Sciatic nerve (tissue), 2 donors: Measurements from ENCODE around the gene CNTN1. TPM values are rescaled to one million over a fixed set of nuclear protein-coding genes. Genes with fewer than 3 reads are reported as not detected.

Experiments
- ATAC-seq: fragments of 200-7000 bp; cut with Tn5 transposase; one replicate; pipeline ENCODE4 v1.9.1; 2020; ENCODE audit warnings: mild to moderate bottlenecking, moderate library complexity
- DNase-seq: peaks from one replicate; pipeline ENCODE4 v3.0.0-alpha.2; 2020; ENCODE audit warnings: low spot score
- intact Hi-C: fragments of 100-400 bp; cut with DNase I; formaldehyde crosslinking; loops from one replicate; pipeline ENCODE4 v1.14.2; 2022
- total RNA-seq: library from RNA; stranded (reverse); fragmentation: NEBNext Ultra II Directional; extraction: Animal tissue kit (Norgen Biotek cat#: 25700); gene quantifications from one replicate; pipeline ENCODE4 v1.2.1, GENCODE V29; 2021
- donor health status: DM: no; HTN: no; CAD: no.
- donor health status: DM: no; HTN: no; CAD: no.

The CNTN1 gene
- total RNA-seq, 1 donor from 2014 or later, result 83.8 TPM

DNA sequence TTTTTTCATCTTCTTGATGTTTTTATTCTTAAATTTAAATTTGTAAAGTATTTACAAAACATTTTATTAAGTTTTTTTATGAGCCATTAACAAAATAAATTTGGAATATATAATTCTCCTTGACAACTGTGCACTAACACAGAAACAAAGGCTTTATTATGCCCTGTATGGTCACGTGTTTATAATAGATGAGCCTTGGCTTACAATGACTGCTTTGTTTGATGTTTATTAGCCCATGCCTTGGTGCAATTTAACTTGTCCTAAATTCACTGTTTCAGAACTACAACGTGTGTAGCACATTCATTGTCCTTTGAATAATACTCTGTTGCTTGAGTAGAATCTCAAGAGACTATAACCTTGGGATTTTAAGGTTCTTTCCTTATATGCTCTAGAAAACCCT, 59.8 kb downstream of the CNTN1 start:
- DNase-seq, result no peak
- peak; percentile 97 for ATAC-seq
- intact Hi-C loops, result no loop called here

GRCh38 chr12:40760821-40761220, 68.6 kb downstream of the CNTN1 start:
- no peak for ATAC-seq
- intact Hi-C loops, result no loop called here
- DNase-seq, result no peak

- ATAC-seq (no peak), DNase-seq (no peak)
- intact Hi-C loops, result no loop called here
Measured at GRCh38 chr12:40762072-40762471, 69.8 kb downstream of the CNTN1 start.

DNA sequence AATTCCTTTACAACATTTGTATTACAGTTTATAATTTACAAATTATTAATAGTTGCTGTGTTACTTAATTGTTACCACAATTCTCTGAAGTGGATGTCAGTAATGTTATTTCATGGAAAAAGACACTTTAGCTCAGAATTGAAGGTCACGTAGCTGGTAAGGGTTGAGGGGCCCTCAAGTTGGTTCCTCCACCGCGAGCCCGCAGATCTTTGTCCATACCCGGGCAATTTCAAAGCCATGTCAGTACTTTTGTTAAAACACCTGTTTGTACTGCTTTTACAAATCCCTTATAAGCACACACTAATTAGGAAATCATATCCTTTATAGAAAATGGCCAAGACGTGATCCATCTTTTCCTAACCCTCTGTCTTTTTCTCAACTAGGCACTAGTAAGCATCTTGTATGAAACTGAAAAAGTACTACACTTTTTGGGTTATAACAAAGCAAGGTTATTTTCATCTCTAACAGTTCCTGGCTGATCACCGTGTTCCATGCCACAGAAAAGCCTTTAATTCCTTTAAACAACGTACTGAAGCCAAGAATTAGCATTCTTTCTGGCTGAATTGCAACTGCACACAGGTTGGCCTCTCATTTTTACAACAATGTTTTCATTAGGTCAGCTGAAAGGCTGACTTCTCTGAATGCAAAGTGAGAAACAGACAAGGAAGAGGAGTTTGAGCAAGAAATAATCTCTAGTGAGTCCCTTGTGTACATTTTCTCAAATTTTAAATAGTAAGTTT, 76.1 kb downstream of the CNTN1 start:
- DNase-seq (no peak), ATAC-seq (peak; percentile 34)
- intact Hi-C loops, result no loop called here

GRCh38 chr12:40769846-40770245, 77.6 kb downstream of the CNTN1 start:
- intact Hi-C loops, result no loop called here
- ATAC-seq, result no peak
- no peak for DNase-seq

- no peak for ATAC-seq
- no peak for DNase-seq
- intact Hi-C loops, result no loop called here
Measured at GRCh38 chr12:40770781-40771180, 78.5 kb downstream of the CNTN1 start.

- no peak for DNase-seq
- intact Hi-C loops, result no loop called here
- ATAC-seq, result no peak
Measured at GRCh38 chr12:40775661-40776060, 83.4 kb downstream of the CNTN1 start.

DNA sequence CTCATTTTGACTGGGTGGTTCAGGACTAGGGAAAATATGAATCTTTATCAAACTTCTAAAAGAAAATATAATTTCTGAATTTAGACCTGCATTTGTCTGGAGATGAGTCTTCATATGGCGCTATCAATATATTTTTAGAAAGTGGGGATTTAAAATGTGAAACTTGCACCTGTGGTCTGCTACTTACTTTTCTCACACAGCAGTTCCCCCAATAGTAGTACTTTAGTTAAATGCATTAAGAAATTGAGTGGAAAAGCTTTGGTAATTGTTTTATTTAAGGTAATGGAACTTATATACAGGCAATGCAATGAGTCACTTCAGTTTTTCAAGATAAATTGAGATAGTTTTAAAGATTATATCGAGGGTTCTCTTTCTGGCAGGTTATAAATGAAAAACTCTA, 91.9 kb downstream of the CNTN1 start:
- ATAC-seq (no peak), DNase-seq (no peak)
- intact Hi-C loops, result no loop called here

DNA sequence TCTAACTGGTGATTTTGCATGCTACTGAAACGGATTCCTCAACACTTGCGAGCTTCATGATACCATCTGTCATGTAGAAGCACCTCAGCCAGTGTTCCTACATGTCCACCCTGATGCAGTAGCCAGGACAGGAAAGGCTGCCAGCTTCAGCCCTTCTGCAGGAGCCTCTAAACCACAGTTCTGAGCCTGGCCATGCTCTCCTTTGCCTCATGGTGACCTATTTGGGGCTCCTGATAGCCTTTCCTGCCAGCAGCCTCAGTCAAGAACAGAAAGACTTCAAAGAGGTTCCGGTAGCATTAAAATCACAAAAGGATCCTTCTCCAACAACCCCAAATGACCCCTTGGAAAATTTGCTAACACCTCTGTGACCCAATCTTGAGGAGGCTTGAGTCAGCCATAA, 96.0 kb downstream of the CNTN1 start:
- intact Hi-C loops, result no loop called here
- ATAC-seq (peak; percentile 10), DNase-seq (no peak)

DNA sequence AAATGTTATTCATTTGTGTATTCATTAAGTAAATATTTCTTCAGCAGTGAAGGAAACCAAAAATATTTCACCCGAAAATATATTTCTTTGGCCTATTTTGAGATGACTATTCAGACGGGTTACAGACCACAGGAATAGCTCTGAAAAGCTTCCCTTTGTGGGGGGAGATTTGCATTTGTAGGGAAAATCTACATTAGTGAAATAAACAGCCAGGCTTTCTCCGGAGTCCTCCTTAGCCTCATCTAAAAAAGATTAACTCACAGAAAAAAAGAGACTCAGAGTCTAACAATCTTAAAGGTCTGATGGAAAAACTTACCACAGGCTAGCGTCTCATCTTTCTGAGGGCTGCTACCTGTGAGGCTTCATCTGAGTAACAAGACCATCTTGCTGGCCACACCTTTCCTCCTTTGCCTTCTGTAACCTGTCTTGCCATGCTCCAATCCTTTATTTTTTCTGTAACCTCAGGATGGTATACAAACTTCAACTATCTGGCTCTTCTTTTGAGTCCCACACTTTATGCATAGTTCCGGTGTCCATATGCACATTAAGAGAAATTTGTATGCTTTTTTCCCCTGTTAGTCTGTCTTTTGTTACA, 100.7 kb downstream of the CNTN1 start:
- no peak for DNase-seq
- intact Hi-C loops, result no loop called here
- ATAC-seq, result no peak

DNA sequence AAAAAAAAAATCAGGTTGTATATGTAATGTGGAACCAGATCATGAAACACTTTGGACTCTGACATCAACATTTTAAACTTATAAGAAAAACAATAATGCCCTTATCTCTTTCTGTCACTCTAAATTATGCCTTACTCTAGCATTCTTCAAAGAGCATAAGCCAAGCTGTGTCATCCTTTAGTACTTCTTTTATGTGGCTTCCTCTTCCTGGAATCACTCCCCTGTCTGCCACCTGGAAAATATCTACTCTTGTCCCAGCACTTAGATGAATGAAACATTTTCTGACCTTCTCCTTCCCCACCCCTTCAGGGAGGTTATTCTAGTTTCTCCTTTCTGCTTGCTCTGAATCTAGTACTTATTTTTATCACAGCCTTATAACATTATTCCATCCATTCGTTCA, 101.2 kb downstream of the CNTN1 start:
- intact Hi-C loops, result no loop called here
- ATAC-seq, result peak; percentile 25
- no peak for DNase-seq

GRCh38 chr12:40794087-40794486, 101.8 kb downstream of the CNTN1 start:
- DNase-seq (no peak), ATAC-seq (peak; percentile 74)
- intact Hi-C loops, result no loop called here

DNA sequence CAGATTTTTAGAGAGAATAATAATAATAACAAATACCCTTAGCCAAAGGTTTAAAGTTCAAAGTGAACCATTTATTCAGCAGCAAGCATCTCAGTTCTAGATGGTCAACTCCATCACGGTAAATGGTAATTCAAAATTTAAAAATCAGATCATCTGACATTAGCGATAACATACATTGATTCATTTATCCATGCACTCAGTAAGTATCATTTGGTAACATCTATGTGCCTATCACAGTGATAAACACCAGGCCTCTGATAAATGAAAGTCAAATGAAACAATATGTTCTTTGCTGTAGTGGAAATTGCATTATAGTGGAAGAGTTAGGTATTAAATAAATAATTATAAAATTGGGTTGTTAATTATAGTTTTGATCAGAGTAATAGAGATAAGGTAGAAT, 108.8 kb downstream of the CNTN1 start:
- no peak for ATAC-seq
- intact Hi-C loops, result no loop called here

DNA sequence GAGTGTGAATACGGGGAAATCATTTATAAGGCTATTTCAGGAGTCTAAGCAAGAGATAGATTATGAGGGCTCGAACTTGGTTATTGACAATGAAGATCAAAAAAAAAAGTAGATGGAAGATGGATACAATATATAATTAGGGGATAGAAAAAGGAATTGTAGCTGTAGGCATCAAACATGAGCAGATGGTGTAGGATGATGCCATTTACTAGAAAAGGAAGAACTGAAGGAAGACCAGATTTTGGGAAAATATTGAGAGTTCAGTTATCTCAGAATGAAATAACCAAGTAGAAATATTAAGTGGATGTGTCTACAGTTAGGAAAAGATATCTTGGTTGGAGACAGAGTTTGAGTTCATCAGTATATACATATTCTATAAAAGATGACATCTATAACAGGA, 109.6 kb downstream of the CNTN1 start:
- ATAC-seq, result no peak
- intact Hi-C loops, result no loop called here
- no peak for DNase-seq

More for the DNA sequence above, 108.8 kb downstream of the CNTN1 start:
- no peak for DNase-seq

GRCh38 chr12:40802656-40803055, 110.4 kb downstream of the CNTN1 start:
- intact Hi-C loops, result no loop called here
- DNase-seq (no peak), ATAC-seq (no peak)

DNA sequence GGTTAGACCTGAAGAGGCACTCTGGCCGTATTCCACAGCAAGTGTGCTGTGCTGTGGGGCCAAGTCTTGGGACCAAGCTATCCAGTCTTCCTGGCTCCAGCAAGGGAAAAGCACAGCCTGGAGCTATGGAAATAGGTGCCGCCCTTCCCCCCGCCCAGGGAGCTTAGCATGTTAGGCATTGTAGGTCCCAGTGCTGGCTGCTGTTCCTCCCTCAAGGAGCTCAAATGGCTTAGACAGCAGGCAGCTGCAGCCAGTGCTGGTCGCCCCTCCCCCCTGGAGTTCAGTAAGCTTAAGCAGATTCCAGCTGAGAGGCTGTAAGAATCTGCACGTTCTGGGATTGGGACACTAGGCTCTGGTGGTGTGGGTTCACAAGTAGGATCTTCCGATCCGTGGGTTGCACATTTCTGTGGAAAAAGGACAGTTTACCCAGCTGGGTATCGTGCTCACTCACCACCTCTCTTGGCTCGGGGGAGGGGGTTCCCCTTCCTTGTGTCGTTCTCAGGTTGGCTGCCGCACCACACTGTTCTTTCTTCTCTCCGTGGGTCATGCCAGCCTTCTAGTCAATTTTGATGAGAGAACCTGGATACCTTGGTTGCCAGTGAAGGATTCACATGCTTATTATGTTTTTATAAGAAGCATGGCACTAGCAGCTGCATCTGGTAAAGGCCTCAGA, 127.3 kb downstream of the CNTN1 start:
- peak; percentile 58 for DNase-seq
- peak; percentile 64 for ATAC-seq
- intact Hi-C loops, result no loop called here

GRCh38 chr12:40820794-40821484, 128.7 kb downstream of the CNTN1 start:
- DNase-seq (no peak), ATAC-seq (no peak)
- intact Hi-C loops, result no loop called here

DNA sequence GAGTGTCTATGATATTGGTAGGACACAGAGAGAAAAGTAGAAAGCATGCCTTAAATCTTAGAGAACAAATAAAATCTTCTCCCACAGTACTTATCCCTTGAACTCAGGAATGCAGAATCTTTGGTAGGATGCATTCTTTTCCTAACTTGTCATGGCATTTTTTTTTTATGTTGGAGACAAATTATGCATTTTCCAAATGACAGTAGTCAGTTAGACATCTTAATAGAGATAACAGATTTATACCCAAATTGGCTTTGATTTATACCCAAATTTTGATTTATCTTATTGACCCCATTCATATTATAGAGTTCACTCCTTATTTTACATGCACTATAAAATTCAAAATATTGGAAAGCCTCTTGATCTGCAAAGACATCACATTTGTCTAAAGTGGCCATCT, 132.9 kb downstream of the CNTN1 start:
- ATAC-seq, result no peak
- DNase-seq, result no peak
- intact Hi-C loops, result no loop called here

DNA sequence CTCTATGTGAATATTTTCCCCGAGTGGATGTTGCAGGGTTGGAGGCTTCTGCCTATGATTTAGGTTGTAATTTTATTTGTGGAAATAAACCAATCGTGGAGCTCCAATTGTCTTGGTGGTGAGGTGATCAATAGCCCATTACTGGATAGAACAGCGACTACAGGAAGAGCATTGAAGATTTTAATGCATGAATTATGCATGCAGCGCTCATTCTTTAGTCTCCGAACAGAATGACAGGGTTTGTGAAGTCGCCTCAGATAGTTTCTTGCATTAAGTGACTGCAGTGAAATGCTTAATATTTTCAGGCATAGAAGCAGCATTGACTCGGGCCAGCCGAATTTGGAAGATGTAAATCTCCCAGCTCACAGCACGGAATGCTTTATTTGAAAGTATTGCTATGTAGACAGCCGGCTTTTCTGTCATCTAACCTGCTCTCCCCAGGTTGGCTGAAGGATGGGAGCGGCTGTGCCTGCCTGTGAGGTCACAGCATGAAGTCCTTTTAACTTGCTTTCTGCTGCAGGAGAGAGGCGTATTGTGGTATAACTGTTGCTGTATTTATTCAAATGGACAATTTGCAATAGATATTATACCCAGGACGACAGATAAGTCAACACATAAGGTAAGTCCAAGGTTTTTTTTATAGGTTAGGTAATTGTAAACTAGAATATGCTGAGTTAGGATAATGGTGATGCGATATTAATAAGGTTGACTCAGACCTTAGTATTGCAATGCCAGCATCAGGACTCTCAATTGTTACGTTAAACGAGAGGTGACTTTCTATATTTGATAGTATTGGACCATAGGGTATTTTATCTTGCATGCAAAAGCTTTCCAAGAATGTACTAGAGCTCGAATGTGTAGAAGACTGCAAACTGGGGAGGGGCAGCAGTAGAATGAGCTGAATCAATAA, 135.7 kb downstream of the CNTN1 start:
- DNase-seq (no peak), ATAC-seq (no peak)
- intact Hi-C loops, result loop anchor here (1.0 kb wide), 1 partner anchor 14 kb away; no protein-coding TSS in a partner anchor
